ENCODE results near the gene ZRANB1. TPM values are rescaled to one million over a fixed set of nuclear protein-coding genes. Genes with fewer than 3 reads are reported as not detected.

ZRANB1 gene
- polyA plus RNA-seq, 1 of the 3 experiments (the other 2 are of a cell fraction), result 6.2 TPM

DNA sequence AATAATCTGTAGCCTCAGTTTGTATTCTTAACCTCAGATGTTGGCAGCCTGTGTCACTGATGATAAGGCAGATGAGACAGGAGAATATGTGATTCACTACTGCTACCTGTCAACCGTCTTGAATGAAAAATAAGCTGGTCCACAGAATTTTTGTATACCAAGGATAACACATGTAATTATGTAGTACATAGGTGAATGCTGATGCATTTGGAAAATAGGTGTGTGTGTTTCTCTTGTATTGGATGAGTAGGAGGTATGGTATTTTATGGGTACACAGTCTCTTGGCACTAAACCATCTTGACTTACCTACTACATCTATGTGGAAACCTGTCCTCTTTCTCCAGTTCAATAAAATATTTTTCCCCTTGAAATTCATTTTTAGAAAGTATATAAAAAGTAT, 20.7 kb upstream of the ZRANB1 start:
- Histone ChIP-seq H2AFZ (ENCODE audit: low read depth) (no peak overlapping the region), H4K20me1 (ENCODE audit: insufficient read depth) (peaks cover 80% of the 10 kb centered on the region), H3K4me2 (no peak overlapping the region), H3K4me1 (ENCODE audit: control insufficient read depth in 1 of 2, insufficient read depth in 2 of 2, low read depth in 1 of 2, low read length in 1 of 2) (no peaks in the 10 kb centered on the region; a peak in 1 of 4 replicates), H3K9ac (no peak overlapping the region), H3F3A (replicated peaks; ENCODE audit: insufficient read depth) (peaks cover 15% of the 10 kb centered on the region), H3K36me3 (replicated peaks in 1 of 2; ENCODE audit: control insufficient read depth in 1 of 2, insufficient read depth in 2 of 2, low read length in 1 of 2) (peaks cover 0 to 9% of the 10 kb centered on the region in 2 experiments), H3K9me3 (no peaks in the 10 kb centered on the region), H3K9me2 (no peaks in the 10 kb centered on the region), H3K79me2 (ENCODE audit: insufficient read depth) (peaks cover 89% of the 10 kb centered on the region), H3K27me3 (ENCODE audit: insufficient read depth) (no peaks in the 10 kb centered on the region), H3K4me3 (ENCODE audit: low read depth in 2 of 2, low read length in 1 of 2) (no peak overlapping the region), H3K27ac (ENCODE audit: low read depth in 2 of 2, low read length in 1 of 2) (no peak overlapping the region)
- WGBS (ENCODE audit: low lambda C conversion rate), result 83% methylated on average over 1 of the region's 1 CpG
- CTCF ChIA-PET, result no interaction called here
- POLR2A ChIA-PET, result no interaction called here
- DNase-seq, result no peak
- TF ChIP-seq, protein P1, sequence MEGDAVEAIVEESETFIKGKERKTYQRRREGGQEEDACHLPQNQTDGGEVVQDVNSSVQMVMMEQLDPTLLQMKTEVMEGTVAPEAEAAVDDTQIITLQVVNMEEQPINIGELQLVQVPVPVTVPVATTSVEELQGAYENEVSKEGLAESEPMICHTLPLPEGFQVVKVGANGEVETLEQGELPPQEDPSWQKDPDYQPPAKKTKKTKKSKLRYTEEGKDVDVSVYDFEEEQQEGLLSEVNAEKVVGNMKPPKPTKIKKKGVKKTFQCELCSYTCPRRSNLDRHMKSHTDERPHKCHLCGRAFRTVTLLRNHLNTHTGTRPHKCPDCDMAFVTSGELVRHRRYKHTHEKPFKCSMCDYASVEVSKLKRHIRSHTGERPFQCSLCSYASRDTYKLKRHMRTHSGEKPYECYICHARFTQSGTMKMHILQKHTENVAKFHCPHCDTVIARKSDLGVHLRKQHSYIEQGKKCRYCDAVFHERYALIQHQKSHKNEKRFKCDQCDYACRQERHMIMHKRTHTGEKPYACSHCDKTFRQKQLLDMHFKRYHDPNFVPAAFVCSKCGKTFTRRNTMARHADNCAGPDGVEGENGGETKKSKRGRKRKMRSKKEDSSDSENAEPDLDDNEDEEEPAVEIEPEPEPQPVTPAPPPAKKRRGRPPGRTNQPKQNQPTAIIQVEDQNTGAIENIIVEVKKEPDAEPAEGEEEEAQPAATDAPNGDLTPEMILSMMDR (IDR thresholded peaks at IDR 0.05), result no peak
- TF ChIP-seq, protein P2, sequence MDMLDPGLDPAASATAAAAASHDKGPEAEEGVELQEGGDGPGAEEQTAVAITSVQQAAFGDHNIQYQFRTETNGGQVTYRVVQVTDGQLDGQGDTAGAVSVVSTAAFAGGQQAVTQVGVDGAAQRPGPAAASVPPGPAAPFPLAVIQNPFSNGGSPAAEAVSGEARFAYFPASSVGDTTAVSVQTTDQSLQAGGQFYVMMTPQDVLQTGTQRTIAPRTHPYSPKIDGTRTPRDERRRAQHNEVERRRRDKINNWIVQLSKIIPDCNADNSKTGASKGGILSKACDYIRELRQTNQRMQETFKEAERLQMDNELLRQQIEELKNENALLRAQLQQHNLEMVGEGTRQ (IDR thresholded peaks at IDR 0.05; ENCODE audit: borderline replicate concordance, low read depth, low read length), result no peak
- TF ChIP-seq, protein P3, sequence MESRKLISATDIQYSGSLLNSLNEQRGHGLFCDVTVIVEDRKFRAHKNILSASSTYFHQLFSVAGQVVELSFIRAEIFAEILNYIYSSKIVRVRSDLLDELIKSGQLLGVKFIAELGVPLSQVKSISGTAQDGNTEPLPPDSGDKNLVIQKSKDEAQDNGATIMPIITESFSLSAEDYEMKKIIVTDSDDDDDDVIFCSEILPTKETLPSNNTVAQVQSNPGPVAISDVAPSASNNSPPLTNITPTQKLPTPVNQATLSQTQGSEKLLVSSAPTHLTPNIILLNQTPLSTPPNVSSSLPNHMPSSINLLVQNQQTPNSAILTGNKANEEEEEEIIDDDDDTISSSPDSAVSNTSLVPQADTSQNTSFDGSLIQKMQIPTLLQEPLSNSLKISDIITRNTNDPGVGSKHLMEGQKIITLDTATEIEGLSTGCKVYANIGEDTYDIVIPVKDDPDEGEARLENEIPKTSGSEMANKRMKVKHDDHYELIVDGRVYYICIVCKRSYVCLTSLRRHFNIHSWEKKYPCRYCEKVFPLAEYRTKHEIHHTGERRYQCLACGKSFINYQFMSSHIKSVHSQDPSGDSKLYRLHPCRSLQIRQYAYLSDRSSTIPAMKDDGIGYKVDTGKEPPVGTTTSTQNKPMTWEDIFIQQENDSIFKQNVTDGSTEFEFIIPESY (IDR thresholded peaks at IDR 0.05; ENCODE audit: borderline replicate concordance, low read depth), result no peak
- no peak for TF ChIP-seq ELF1 (IDR thresholded peaks at IDR 0.05)
- no peak for TF ChIP-seq CHD2 (IDR thresholded peaks at IDR 0.05; ENCODE audit: low read length, partially characterized antibody)
- no peak for TF ChIP-seq RCOR1 (IDR thresholded peaks at IDR 0.05; ENCODE audit: low read length)
- no peak for TF ChIP-seq GATA2 (CRISPR knock-in tag; IDR thresholded peaks at IDR 0.05)
- TF ChIP-seq EZH2phosphoT487 (IDR thresholded peaks at IDR 0.05; ENCODE audit: borderline replicate concordance, low read depth), result no peak
- TF ChIP-seq, protein P4, sequence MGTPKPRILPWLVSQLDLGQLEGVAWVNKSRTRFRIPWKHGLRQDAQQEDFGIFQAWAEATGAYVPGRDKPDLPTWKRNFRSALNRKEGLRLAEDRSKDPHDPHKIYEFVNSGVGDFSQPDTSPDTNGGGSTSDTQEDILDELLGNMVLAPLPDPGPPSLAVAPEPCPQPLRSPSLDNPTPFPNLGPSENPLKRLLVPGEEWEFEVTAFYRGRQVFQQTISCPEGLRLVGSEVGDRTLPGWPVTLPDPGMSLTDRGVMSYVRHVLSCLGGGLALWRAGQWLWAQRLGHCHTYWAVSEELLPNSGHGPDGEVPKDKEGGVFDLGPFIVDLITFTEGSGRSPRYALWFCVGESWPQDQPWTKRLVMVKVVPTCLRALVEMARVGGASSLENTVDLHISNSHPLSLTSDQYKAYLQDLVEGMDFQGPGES (IDR thresholded peaks at IDR 0.05; ENCODE audit: low read depth, low read length), result no peak
- TF ChIP-seq TEAD4 (IDR thresholded peaks at IDR 0.05; ENCODE audit: borderline replicate concordance, insufficient read depth), result no peak
- no peak for TF ChIP-seq FOXJ3 (CRISPR knock-in tag; IDR thresholded peaks at IDR 0.05)

Measured in SK-N-SH (cell line).